Measurements from ENCODE around the gene PDCD1.

GRCh38 chr2:241874277-241874925 lies 15.7 kb upstream of the PDCD1 start:
- TF ChIP-seq CTCF (IDR thresholded peaks at IDR 0.05; ENCODE audit: borderline replicate concordance, extremely low read depth, low read length, poor library complexity, severe bottlenecking) (no peak), EZH2 (IDR thresholded peaks at IDR 0.05; ENCODE audit: borderline replicate concordance, low read depth, low read length, severe bottlenecking) (no peak)
